H9 (cell line): ENCODE results near the gene IL1R2. TPM values are rescaled to one million over a fixed set of nuclear protein-coding genes. Genes with fewer than 3 reads are reported as not detected.

Experiments
- DNase-seq: peaks from one replicate; pipeline ENCODE4 v3.0.0-alpha.2; 2017
- H2AFZ ChIP-seq: one replicate; pipeline ENCODE4 v1.6.1; 2013; ENCODE audit warnings: mild to moderate bottlenecking, low read length, control low read depth, moderate library complexity
- H2AK5ac ChIP-seq: 2 replicates; pipeline ENCODE4 v1.6.1; 2013; ENCODE audit warnings: low read length, control low read depth, mixed read lengths; ENCODE audit not compliant: insufficient read length
- H2BK120ac ChIP-seq: one replicate; pipeline ENCODE4 v1.6.1; 2013; ENCODE audit warnings: low read depth, mild to moderate bottlenecking, low read length, control low read depth, inconsistent platforms; ENCODE audit not compliant: poor library complexity, severe bottlenecking
- H2BK12ac ChIP-seq: 2 replicates; pipeline ENCODE4 v1.6.1; 2013; ENCODE audit warnings: low read length, control low read depth, mixed read lengths, low read depth; ENCODE audit not compliant: insufficient read length
- H2BK15ac ChIP-seq: 2 replicates; pipeline ENCODE4 v1.6.1; 2013; ENCODE audit warnings: low read depth, low read length, control low read depth
- H2BK20ac ChIP-seq: one replicate; pipeline ENCODE4 v1.6.1; 2013; ENCODE audit warnings: low read depth, mild to moderate bottlenecking, low read length, control low read depth, inconsistent platforms; ENCODE audit not compliant: poor library complexity, severe bottlenecking
- H2BK5ac ChIP-seq: 2 replicates; pipeline ENCODE4 v1.6.1; 2013; ENCODE audit warnings: low read length, control low read depth, mixed read lengths; ENCODE audit not compliant: insufficient read length
- H3K14ac ChIP-seq: 2 replicates; pipeline ENCODE4 v1.6.1; 2013; ENCODE audit warnings: low read length, control low read depth; ENCODE audit not compliant: insufficient read depth
- H3K18ac ChIP-seq: 2 replicates; pipeline ENCODE4 v1.6.1; 2013; ENCODE audit warnings: low read depth, mild to moderate bottlenecking, mixed read lengths, low read length, control low read depth; ENCODE audit not compliant: insufficient read length
- H3K23ac ChIP-seq: 2 replicates; pipeline ENCODE4 v1.6.1; 2013; ENCODE audit warnings: low read length, control low read depth, mixed read lengths, low read depth; ENCODE audit not compliant: insufficient read length
- H3K23me2 ChIP-seq: 2 replicates; pipeline ENCODE4 v1.6.1; 2013; ENCODE audit warnings: low read depth, mild to moderate bottlenecking, mixed read lengths, low read length, control low read depth; ENCODE audit not compliant: insufficient read length, poor library complexity, severe bottlenecking
- H3K27ac ChIP-seq: 2 replicates; pipeline ENCODE4 v1.5.1; 2013; ENCODE audit warnings: low read length, control low read depth, mixed read lengths, low read depth; ENCODE audit not compliant: insufficient read length
- H3K27me3 ChIP-seq: 2 replicates; pipeline ENCODE4 v1.6.1; 2013; ENCODE audit warnings: low read length, control low read depth, inconsistent platforms; ENCODE audit not compliant: insufficient read depth
- H3K4ac ChIP-seq: 2 replicates; pipeline ENCODE4 v1.6.1; 2013; ENCODE audit warnings: low read depth, mild to moderate bottlenecking, control low read depth, inconsistent platforms, low read length, moderate library complexity
- H3K4me1 ChIP-seq: 2 replicates; pipeline ENCODE4 v1.6.1; 2013; ENCODE audit warnings: low read length, control low read depth, inconsistent platforms; ENCODE audit not compliant: insufficient read depth
- H3K4me2 ChIP-seq: 2 replicates; pipeline ENCODE4 v1.6.1; 2013; ENCODE audit warnings: low read length, control low read depth, mixed read lengths; ENCODE audit not compliant: insufficient read length, insufficient read depth
- H3K56ac ChIP-seq: 2 replicates; pipeline ENCODE4 v1.6.1; 2013; ENCODE audit warnings: low read depth, mild to moderate bottlenecking, mixed read lengths, low read length, control low read depth; ENCODE audit not compliant: insufficient read length
- H3K79me1 ChIP-seq: 2 replicates; pipeline ENCODE4 v1.6.1; 2013; ENCODE audit warnings: low read depth, mild to moderate bottlenecking, moderate library complexity, low read length, control low read depth, inconsistent platforms; ENCODE audit not compliant: insufficient read depth, poor library complexity, severe bottlenecking
- H3K79me2 ChIP-seq: 2 replicates; pipeline ENCODE4 v1.6.1; 2013; ENCODE audit warnings: low read length, control low read depth, inconsistent platforms; ENCODE audit not compliant: insufficient read depth
- H3K9ac ChIP-seq: 2 replicates; pipeline ENCODE4 v1.6.1; 2013; ENCODE audit warnings: low read length, control low read depth, mixed read lengths; ENCODE audit not compliant: insufficient read length; ENCODE audit errors: extremely low read depth
- H3K9me3 ChIP-seq: one replicate; pipeline ENCODE4 v1.6.1; 2013; ENCODE audit warnings: low read depth, low read length, inconsistent platforms; ENCODE audit not compliant: control insufficient read depth
- H3T11ph ChIP-seq: one replicate; pipeline ENCODE4 v1.6.1; 2013; ENCODE audit warnings: mild to moderate bottlenecking, low read length, control low read depth, inconsistent platforms
- H4K20me1 ChIP-seq: one replicate; pipeline ENCODE4 v1.6.1; 2013; ENCODE audit not compliant: control insufficient read depth, insufficient read length, insufficient read depth
- H4K5ac ChIP-seq: 2 replicates; pipeline ENCODE4 v1.6.1; 2013; ENCODE audit warnings: low read depth, mild to moderate bottlenecking, mixed read lengths, low read length, control low read depth; ENCODE audit not compliant: insufficient read length
- H4K8ac ChIP-seq: replicated peaks from 2 replicates; pipeline ENCODE4 v1.6.1; 2013; ENCODE audit warnings: low read length, control low read depth, mixed read lengths, low read depth; ENCODE audit not compliant: insufficient read length
- H4K91ac ChIP-seq: 2 replicates; pipeline ENCODE4 v1.6.1; 2013; ENCODE audit warnings: low read depth, mild to moderate bottlenecking, moderate library complexity, mixed read lengths, low read length, control low read depth; ENCODE audit not compliant: insufficient read length
- H3K27ac Mint-ChIP-seq, 3 experiments: 2 replicates in 2 of 3; 3 replicates in 1 of 3; pipeline ENCODE4 v1.8.0; 2020 to 2021; ENCODE audit warnings: mixed read lengths in 3 of 3, mild to moderate bottlenecking in 1 of 3, moderate library complexity in 1 of 3
- H3K27me3 Mint-ChIP-seq: 2 replicates; pipeline ENCODE4 v1.8.0; 2021; ENCODE audit warnings: low read depth, mild to moderate bottlenecking, moderate library complexity, mixed read lengths
- H3K36me3 Mint-ChIP-seq, 3 experiments: 2 replicates in 2 of 3; 3 replicates in 1 of 3; pipeline ENCODE4 v1.8.0; 2020 to 2021; ENCODE audit warnings: low read depth in 3 of 3, mixed read lengths in 3 of 3; ENCODE audit not compliant: insufficient read depth in 1 of 3
- H3K4me1 Mint-ChIP-seq, 2 experiments: 2 replicates each; pipeline ENCODE4 v1.8.0; 2020; ENCODE audit warnings: mixed read lengths in 2 of 2
- H3K4me3 Mint-ChIP-seq, 2 experiments: 2 replicates in 1 of 2; 3 replicates in 1 of 2; pipeline ENCODE4 v1.8.0; 2020 to 2021; ENCODE audit warnings: mild to moderate bottlenecking in 2 of 2, mixed read lengths in 2 of 2, moderate library complexity in 1 of 2
- H3K9me3 Mint-ChIP-seq, 2 experiments: 2 replicates in 1 of 2; 3 replicates in 1 of 2; pipeline ENCODE4 v1.8.0; 2020; ENCODE audit warnings: mild to moderate bottlenecking in 2 of 2, mixed read lengths in 2 of 2, moderate library complexity in 1 of 2
- CTCF ChIP-seq: fragments of 200-600 bp; sonication (generic); conservative IDR thresholded peaks from 3 replicates; pipeline ENCODE4 v1.8.0; 2021; ENCODE audit warnings: antibody characterized with exemption, mild to moderate bottlenecking
- WGBS: extraction: QIAGEN DNeasy Blood & Tissue Kit; methylation state at CpG from one replicate; pipeline ENCODE4 v1.1.7; 2013; ENCODE audit warnings: missing lambda C conversion rate, low lambda C conversion rate, mixed read lengths; ENCODE audit not compliant: insufficient read length; ENCODE audit errors: extremely low coverage; 5-methylcytosine and 5-hydroxymethylcytosine counted together
- total RNA-seq: library from RNA; stranded (reverse); gene quantifications from 2 replicates; pipeline ENCODE4 v1.2.1, GENCODE V29; 2021

Gene IL1R2
- total RNA-seq, 1 experiment from 2014 or later: not detected

GRCh38 chr2:102044235-102044896 is 52.6 kb downstream of the IL1R2 start:
- no peak overlapping the region for H2AFZ ChIP-seq
- no peak overlapping the region for H3K27ac Mint-ChIP-seq
- H3K27me3 Mint-ChIP-seq: peaks cover 12% of the 10 kb centered on the region
- H2BK12ac ChIP-seq: no peak overlapping the region
- H3K79me2 ChIP-seq: no peaks in the 10 kb centered on the region
- H3K18ac ChIP-seq: no peak overlapping the region
- no peak overlapping the region for H3T11ph ChIP-seq
- no peak overlapping the region for H3K56ac ChIP-seq
- H3K14ac ChIP-seq: no peak overlapping the region
- WGBS: no CpG with 5 or more reads among the region's 1 CpG
- no peaks in the 10 kb centered on the region for H3K79me1 ChIP-seq
- H3K4me1 ChIP-seq: no peaks in the 10 kb centered on the region
- H3K23me2 ChIP-seq: no peaks in the 10 kb centered on the region
- H3K9me3 ChIP-seq: no peaks in the 10 kb centered on the region
- H3K36me3 Mint-ChIP-seq: no peaks in the 10 kb centered on the region; a peak in 1 of 7 replicates
- H3K23ac ChIP-seq: no peak overlapping the region
- no peak overlapping the region for H2BK15ac ChIP-seq
- no peak for TF ChIP-seq CTCF
- H4K20me1 ChIP-seq: no peaks in the 10 kb centered on the region
- no peak overlapping the region for H2BK5ac ChIP-seq
- H3K27me3 ChIP-seq: no peaks in the 10 kb centered on the region; the same call in 1 of the 2 replicates
- no peak overlapping the region for H3K9ac ChIP-seq
- no peak overlapping the region for H4K8ac ChIP-seq
- DNase-seq: no peak
- no peak overlapping the region for H2AK5ac ChIP-seq
- H2BK120ac ChIP-seq: no peak overlapping the region
- peaks cover 0 to 8% of the 10 kb centered on the region in 2 experiments; a peak in 2 of 4 replicates for H3K4me1 Mint-ChIP-seq
- H3K9me3 Mint-ChIP-seq: peaks cover 2 to 4% of the 10 kb centered on the region in 2 experiments; a peak in 2 of 5 replicates
- H3K4me2 ChIP-seq: no peak overlapping the region
- no peak overlapping the region for H3K4ac ChIP-seq
- H2BK20ac ChIP-seq: no peak overlapping the region
- no peak overlapping the region for H4K5ac ChIP-seq
- H3K27ac ChIP-seq: no peak overlapping the region
- H4K91ac ChIP-seq: no peak overlapping the region
- no peak overlapping the region for H3K4me3 Mint-ChIP-seq
